Activated CD8-positive, alpha-beta T cell treated with anti-CD3 and anti-CD28 coated beads for 36 hours (primary cell): ENCODE results near the gene PROCR. TPM values are rescaled to one million over a fixed set of nuclear protein-coding genes. Genes with fewer than 3 reads are reported as not detected.

Experiments
- ATAC-seq: fragments of 200-7000 bp; cut with Tn5 transposase; one replicate; pipeline ENCODE4 v1.10.0; 2021; ENCODE audit warnings: mild to moderate bottlenecking, moderate library complexity
- CTCF ChIA-PET: fragments of 350-600 bp; sonication (Branson Sonifier 250); formaldehyde crosslinking; loops from one replicate; lab custom pipeline; 2021; ENCODE audit warnings: antibody characterized with exemption; lab: Charles Lee
- POLR2A ChIA-PET: fragments of 350-600 bp; sonication (Branson Sonifier 250); formaldehyde crosslinking; loops from one replicate; lab custom pipeline; 2021; ENCODE audit warnings: antibody characterized with exemption; lab: Charles Lee
- DNase-seq: peaks from one replicate; pipeline ENCODE4 v3.0.0-alpha.2; 2020
- H3K27ac Mint-ChIP-seq: one replicate; pipeline ENCODE4 v1.8.0; 2021; ENCODE audit warnings: mild to moderate bottlenecking, mixed read lengths
- H3K27me3 Mint-ChIP-seq: one replicate; pipeline ENCODE4 v1.8.0; 2021; ENCODE audit warnings: mixed read lengths
- H3K36me3 Mint-ChIP-seq: one replicate; pipeline ENCODE4 v1.8.0; 2021; ENCODE audit warnings: low read depth, mixed read lengths
- H3K4me1 Mint-ChIP-seq: one replicate; pipeline ENCODE4 v1.8.0; 2021; ENCODE audit warnings: low read depth, mixed read lengths
- H3K4me3 Mint-ChIP-seq: one replicate; pipeline ENCODE4 v1.8.0; 2021; ENCODE audit warnings: mild to moderate bottlenecking, moderate library complexity, mixed read lengths
- H3K9me3 Mint-ChIP-seq: one replicate; pipeline ENCODE4 v1.8.0; 2021; ENCODE audit warnings: mixed read lengths
- intact Hi-C: fragments of 100-400 bp; cut with micrococcal nuclease; formaldehyde crosslinking; loops from one replicate; pipeline ENCODE4 v1.10.0; 2022
- total RNA-seq, 2 experiments: library from RNA; stranded (reverse); gene quantifications; one replicate each; pipeline ENCODE4 v1.2.3, GENCODE V29; 2021
- TF ChIP-seq, protein P1 (sequence below): fragments of 200-600 bp; IDR thresholded peaks from one replicate; pipeline ENCODE4 v1.8.0; 2022; ENCODE audit warnings: antibody characterized with exemption, mild to moderate bottlenecking

Gene PROCR
- total RNA-seq, 2 experiments from 2014 or later, result 2.3 to 3.0 TPM

DNA sequence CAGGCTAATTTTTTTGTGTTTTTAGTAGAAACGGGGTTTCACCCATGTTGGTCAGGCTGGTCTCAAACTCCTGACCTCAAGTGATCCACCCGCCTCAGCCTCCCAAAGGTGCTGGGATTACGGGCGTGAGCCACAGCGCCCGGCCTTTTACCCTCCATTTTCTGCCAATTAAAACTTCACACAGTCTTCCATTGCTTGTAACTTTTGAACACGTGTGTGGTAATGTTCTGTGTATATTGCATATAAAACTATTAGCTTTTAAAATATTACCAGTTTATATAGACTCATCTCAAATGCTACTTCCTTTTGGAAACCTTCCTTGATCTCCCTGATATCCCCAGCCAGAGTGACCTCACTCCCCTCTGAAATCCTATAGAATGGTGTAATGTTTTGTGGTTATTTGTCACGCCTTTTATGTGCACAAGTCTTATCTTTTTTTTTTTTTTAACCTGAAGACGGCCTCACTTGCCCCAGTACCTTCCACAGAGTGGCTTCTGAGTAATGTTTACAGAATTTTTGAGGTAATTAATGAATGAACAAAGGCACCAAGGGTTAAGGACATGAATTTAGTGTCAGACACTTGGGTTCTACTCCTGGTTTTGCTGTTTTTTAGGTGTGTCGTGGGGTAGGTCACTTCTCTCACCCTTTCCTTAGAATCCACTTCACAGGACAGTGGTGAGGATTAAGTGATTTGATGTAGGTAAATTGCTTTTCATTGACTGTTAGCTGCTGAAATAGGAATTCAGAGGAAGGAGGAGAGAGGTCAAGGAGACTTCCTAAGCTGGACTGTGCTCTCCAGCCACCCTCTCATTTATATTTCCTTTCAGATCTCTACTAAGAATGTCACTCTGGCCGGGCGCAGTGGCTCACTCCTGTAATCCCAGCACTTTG, 43.4 kb downstream of the PROCR start:
- TF ChIP-seq, protein P1, sequence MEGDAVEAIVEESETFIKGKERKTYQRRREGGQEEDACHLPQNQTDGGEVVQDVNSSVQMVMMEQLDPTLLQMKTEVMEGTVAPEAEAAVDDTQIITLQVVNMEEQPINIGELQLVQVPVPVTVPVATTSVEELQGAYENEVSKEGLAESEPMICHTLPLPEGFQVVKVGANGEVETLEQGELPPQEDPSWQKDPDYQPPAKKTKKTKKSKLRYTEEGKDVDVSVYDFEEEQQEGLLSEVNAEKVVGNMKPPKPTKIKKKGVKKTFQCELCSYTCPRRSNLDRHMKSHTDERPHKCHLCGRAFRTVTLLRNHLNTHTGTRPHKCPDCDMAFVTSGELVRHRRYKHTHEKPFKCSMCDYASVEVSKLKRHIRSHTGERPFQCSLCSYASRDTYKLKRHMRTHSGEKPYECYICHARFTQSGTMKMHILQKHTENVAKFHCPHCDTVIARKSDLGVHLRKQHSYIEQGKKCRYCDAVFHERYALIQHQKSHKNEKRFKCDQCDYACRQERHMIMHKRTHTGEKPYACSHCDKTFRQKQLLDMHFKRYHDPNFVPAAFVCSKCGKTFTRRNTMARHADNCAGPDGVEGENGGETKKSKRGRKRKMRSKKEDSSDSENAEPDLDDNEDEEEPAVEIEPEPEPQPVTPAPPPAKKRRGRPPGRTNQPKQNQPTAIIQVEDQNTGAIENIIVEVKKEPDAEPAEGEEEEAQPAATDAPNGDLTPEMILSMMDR, result no peak
- Mint-ChIP-seq H3K9me3 (no peaks in the 10 kb centered on the region), H3K27me3 (no peaks in the 10 kb centered on the region), H3K4me1 (no peaks in the 10 kb centered on the region), H3K36me3 (no peaks in the 10 kb centered on the region), H3K4me3 (no peak overlapping the region), H3K27ac (no peak overlapping the region)
- CTCF ChIA-PET, result interaction anchor here (1.0 to 1.3 kb wide), 2 partner anchors 70 to 71 kb away, joined by 3 to 4 read pairs; no protein-coding TSS in a partner anchor
- intact Hi-C loops, result no loop called here
- POLR2A ChIA-PET, result no interaction called here
- ATAC-seq (no peak), DNase-seq (no peak)

DNA sequence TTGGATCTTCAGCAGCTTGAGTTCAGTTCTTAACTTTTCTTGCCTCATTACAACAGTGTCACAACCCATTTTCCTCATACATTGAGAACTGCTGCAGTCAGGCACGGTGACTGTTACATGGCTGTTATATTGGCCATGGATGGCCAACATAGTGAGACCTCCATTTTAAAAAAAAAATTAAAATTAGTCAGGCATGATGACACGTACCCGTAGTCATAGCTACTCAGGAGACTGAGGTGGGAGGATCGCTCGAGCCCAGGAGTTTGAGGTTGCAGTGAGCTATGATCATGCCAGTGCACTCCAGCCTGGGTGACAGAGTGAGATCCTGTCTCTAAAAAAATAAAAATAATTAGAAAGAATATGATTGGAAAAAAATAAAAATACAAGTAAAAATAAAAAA, 44.7 kb downstream of the PROCR start:
- TF ChIP-seq, protein P1, result no peak
- Mint-ChIP-seq H3K9me3 (no peaks in the 10 kb centered on the region), H3K36me3 (no peaks in the 10 kb centered on the region), H3K27ac (no peak overlapping the region), H3K27me3 (no peaks in the 10 kb centered on the region), H3K4me1 (no peaks in the 10 kb centered on the region), H3K4me3 (no peak overlapping the region)
- ATAC-seq, result no peak
- intact Hi-C loops, result no loop called here
- POLR2A ChIA-PET, result no interaction called here
- no peak for DNase-seq
- CTCF ChIA-PET, result interaction anchor here (1.0 to 1.8 kb wide), 3 partner anchors 8 to 120 kb away, joined by 3 to 6 read pairs (median 4); no protein-coding TSS in a partner anchor

DNA sequence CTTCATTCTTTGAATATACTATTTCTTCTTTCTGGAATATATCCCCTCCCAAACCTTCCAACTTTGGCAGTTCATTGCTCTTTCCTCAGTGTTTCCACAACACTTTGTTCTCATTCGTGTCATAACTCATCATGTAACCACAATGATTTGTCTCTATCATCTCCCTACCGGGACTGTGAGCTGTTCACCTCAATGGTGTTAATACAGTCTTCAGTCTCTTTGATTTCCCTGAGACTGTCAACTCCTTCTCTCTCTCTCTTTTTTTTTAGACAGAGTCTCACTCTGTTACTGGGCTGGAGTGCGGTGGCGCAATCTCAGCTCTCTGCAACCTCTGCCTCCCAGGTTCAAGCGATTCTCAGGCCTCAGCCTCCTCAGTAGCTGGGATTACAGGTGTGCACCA, 52.1 kb downstream of the PROCR start:
- H3K27ac Mint-ChIP-seq, result no peak overlapping the region
- intact Hi-C loops, result no loop called here

DNA sequence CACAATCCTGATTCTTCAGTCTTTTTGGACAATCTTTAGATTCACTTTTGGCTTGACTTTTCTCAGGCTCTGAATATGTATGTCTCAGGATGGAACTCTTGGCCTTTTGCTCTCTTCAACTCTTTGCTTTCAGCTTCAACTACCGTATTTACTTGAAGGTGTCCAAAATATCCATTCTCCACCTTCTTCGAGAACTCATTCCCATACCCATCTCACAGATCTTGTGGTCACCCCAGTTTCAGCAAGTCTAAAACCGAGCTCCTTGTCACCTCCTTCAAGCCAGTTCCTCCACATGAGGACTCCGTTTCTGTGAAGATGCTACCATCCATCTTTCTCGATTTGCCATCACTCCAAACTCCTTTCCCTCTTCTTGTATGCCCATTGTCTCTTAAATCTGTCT, 52.7 kb downstream of the PROCR start:
- Mint-ChIP-seq H3K9me3 (no peaks in the 10 kb centered on the region), H3K4me3 (no peak overlapping the region), H3K27ac (no peak overlapping the region), H3K27me3 (peaks cover 21% of the 10 kb centered on the region), H3K4me1 (peaks cover 3% of the 10 kb centered on the region), H3K36me3 (peaks cover 4% of the 10 kb centered on the region)
- ATAC-seq (no peak), DNase-seq (no peak)
- intact Hi-C loops, result no loop called here
- CTCF ChIA-PET, result interaction anchor here (0.7 kb wide), 1 partner anchor 239 kb away, joined by 3 read pairs; no protein-coding TSS in a partner anchor
- POLR2A ChIA-PET, result interaction anchor here (0.6 kb wide), 1 partner anchor 12 kb away, joined by 5 read pairs; no protein-coding TSS in a partner anchor
- TF ChIP-seq, protein P1, result no peak

More for the DNA sequence above, 52.1 kb downstream of the PROCR start:
- Mint-ChIP-seq H3K4me1 (peaks cover 3% of the 10 kb centered on the region), H3K4me3 (no peak overlapping the region), H3K27me3 (peaks cover 20% of the 10 kb centered on the region), H3K36me3 (peaks cover 3% of the 10 kb centered on the region), H3K9me3 (no peaks in the 10 kb centered on the region)
- DNase-seq (no peak), ATAC-seq (no peak)
- ChIA-PET POLR2A (interaction anchor here (0.6 to 0.7 kb wide), 2 partner anchors 12 to 32 kb away, joined by 4 to 5 read pairs; no protein-coding TSS in a partner anchor), CTCF (interaction anchor here (0.7 kb wide), 1 partner anchor 240 kb away, joined by 3 read pairs; no protein-coding TSS in a partner anchor)
- TF ChIP-seq, protein P1, result no peak
